K562 (cell line): ENCODE data around the gene TMED5.

ENCODE experiments used
- CREBBP ChIP-seq: IDR thresholded peaks from one replicate; pipeline ENCODE4 v1.6.1; 2012; ENCODE audit warnings: low read depth, mild to moderate bottlenecking, control low read depth, inconsistent platforms, low read length
- EGR1 ChIP-seq: fragments of 450-650 bp; conservative IDR thresholded peaks from 2 replicates; pipeline ENCODE4 v1.6.1; 2017; ENCODE audit warnings: mild to moderate bottlenecking
- GABPA ChIP-seq: fragments of 200-800 bp; sonication (Bioruptor generic); conservative IDR thresholded peaks from 2 replicates; pipeline ENCODE4 v1.6.1; 2016; ENCODE audit warnings: low read depth, missing genetic modification characterization, missing compliant biosample characterization
- ZBTB1 ChIP-seq: sonication (generic); formaldehyde crosslinking; IDR thresholded peaks from 2 replicates; pipeline ENCODE4 v1.8.1; 2023; ENCODE audit warnings: missing genetic modification reagents, low read depth, mild to moderate bottlenecking, borderline replicate concordance
- ZFX ChIP-seq: sonication (generic); formaldehyde crosslinking; IDR thresholded peaks from 2 replicates; pipeline ENCODE4 v1.8.0; 2022; ENCODE audit warnings: mild to moderate bottlenecking, missing genetic modification reagents, moderate library complexity
- ZKSCAN1 ChIP-seq: fragments of 150-350 bp; IDR thresholded peaks from 2 replicates; pipeline ENCODE4 v1.6.1; 2016; ENCODE audit warnings: low read depth, low read length
- TF ChIP-seq, protein P1 (sequence below), 3 experiments: IDR thresholded peaks in 2 of 3; conservative IDR thresholded peaks in 1 of 3; 2 replicates each; pipeline ENCODE4 v1.5.1; 2011 to 2012; ENCODE audit warnings: low read length in 3 of 3, mild to moderate bottlenecking in 3 of 3, control low read depth in 2 of 3, improper control_type of control experiment in 1 of 3, inconsistent platforms in 1 of 3, low read depth in 1 of 3, mixed read lengths in 1 of 3, moderate library complexity in 1 of 3; ENCODE audit not compliant: insufficient read depth in 2 of 3

DNA sequence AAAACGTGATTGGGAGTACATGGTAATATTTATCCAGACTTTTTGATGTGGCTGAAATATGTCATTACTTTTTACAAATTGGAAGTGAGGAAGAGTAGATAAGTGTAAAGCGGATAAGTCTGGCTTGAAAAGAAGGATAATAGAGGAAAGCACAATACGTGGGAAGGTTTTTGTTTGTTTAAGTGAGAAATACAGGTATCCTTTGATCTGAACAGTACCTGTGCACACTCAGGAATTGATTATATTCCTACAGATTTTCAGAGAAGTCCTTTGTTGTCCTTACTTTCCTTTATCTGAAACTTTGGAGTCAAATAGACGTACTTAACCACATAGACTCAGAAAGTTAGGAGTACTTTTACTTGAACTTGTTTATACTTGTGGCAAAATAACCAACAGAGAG lies 20.5 kb upstream of the TMED5 start:
- TF ChIP-seq EGR1 (no peak), GABPA (tag) (no peak), CREBBP (no peak), ZKSCAN1 (no peak), ZFX (CRISPR knock-in tag) (no peak), ZBTB1 (no peak)
- TF ChIP-seq, protein P1, sequence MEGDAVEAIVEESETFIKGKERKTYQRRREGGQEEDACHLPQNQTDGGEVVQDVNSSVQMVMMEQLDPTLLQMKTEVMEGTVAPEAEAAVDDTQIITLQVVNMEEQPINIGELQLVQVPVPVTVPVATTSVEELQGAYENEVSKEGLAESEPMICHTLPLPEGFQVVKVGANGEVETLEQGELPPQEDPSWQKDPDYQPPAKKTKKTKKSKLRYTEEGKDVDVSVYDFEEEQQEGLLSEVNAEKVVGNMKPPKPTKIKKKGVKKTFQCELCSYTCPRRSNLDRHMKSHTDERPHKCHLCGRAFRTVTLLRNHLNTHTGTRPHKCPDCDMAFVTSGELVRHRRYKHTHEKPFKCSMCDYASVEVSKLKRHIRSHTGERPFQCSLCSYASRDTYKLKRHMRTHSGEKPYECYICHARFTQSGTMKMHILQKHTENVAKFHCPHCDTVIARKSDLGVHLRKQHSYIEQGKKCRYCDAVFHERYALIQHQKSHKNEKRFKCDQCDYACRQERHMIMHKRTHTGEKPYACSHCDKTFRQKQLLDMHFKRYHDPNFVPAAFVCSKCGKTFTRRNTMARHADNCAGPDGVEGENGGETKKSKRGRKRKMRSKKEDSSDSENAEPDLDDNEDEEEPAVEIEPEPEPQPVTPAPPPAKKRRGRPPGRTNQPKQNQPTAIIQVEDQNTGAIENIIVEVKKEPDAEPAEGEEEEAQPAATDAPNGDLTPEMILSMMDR (IDR thresholded peaks at IDR 0.05 in 2 of 3, conservative IDR thresholded peaks at IDR 0.05 in 1 of 3; ENCODE audit: insufficient read depth in 2 of 3, low read depth in 1 of 3, low read length in 3 of 3), result no peak
